Chondrocyte (in vitro differentiated cells): ENCODE results near the gene RGS7. TPM values are rescaled to one million over a fixed set of nuclear protein-coding genes. Genes with fewer than 3 reads are reported as not detected.
"Not testable (repeated sequence)": the region's sequence is repeated elsewhere in the genome, so short reads cannot be mapped to it uniquely, and the experiment has no call there.

Experiments
- DNase-seq: peaks from one replicate; pipeline ENCODE4 v3.0.0; 2021; ENCODE audit warnings: mixed read lengths, low spot score
- H3K27ac Mint-ChIP-seq: one replicate; pipeline ENCODE4 v1.8.0; 2021; ENCODE audit warnings: mild to moderate bottlenecking, moderate library complexity, mixed read lengths; ENCODE audit not compliant: unreplicated experiment
- H3K27me3 Mint-ChIP-seq: 2 replicates; pipeline ENCODE4 v1.8.0; 2021; ENCODE audit warnings: low read depth, mixed read lengths
- H3K36me3 Mint-ChIP-seq: 2 replicates; pipeline ENCODE4 v1.8.0; 2021; ENCODE audit warnings: low read depth, mixed read lengths
- H3K4me1 Mint-ChIP-seq: 2 replicates; pipeline ENCODE4 v1.8.0; 2021; ENCODE audit warnings: low read depth, mild to moderate bottlenecking, mixed read lengths
- H3K4me3 Mint-ChIP-seq: one replicate; pipeline ENCODE4 v1.8.0; 2021; ENCODE audit warnings: mild to moderate bottlenecking, moderate library complexity, mixed read lengths; ENCODE audit not compliant: unreplicated experiment
- H3K9me3 Mint-ChIP-seq: 2 replicates; pipeline ENCODE4 v1.8.0; 2021; ENCODE audit warnings: low read depth, mixed read lengths
- CTCF ChIP-seq: fragments of 200-600 bp; sonication (generic); IDR thresholded peaks from 2 replicates; pipeline ENCODE4 v1.5.0; 2021; ENCODE audit warnings: antibody characterized with exemption, mild to moderate bottlenecking, moderate library complexity
- total RNA-seq: library from RNA; stranded (reverse); gene quantifications from 3 replicates; pipeline ENCODE4 v1.2.1, GENCODE V29; 2021

The RGS7 gene
- total RNA-seq, 1 donor from 2014 or later = 3.9 TPM

- no peak for DNase-seq
- H3K9me3 Mint-ChIP-seq = no peaks in the 10 kb centered on the region
- H3K4me3 Mint-ChIP-seq = no peak overlapping the region
- H3K4me1 Mint-ChIP-seq = peaks cover 16% of the 10 kb centered on the region
- H3K27me3 Mint-ChIP-seq = no peaks in the 10 kb centered on the region
- no peaks in the 10 kb centered on the region for H3K36me3 Mint-ChIP-seq
- no peak for TF ChIP-seq CTCF
- H3K27ac Mint-ChIP-seq = no peak overlapping the region
These were observed 64.0 kb downstream of the RGS7 start for GRCh38 chr1:241292973-241293372.

GRCh38 chr1:241291548-241291947 is 65.5 kb downstream of the RGS7 start:
- DNase-seq, H3K27me3 Mint-ChIP-seq, H3K27ac Mint-ChIP-seq, H3K36me3 Mint-ChIP-seq, H3K9me3 Mint-ChIP-seq, H3K4me3 Mint-ChIP-seq: not testable (repeated sequence)
- H3K4me1 Mint-ChIP-seq = peaks cover 16% of the 10 kb centered on the region

GRCh38 chr1:241286486-241286885 is 70.5 kb downstream of the RGS7 start:
- no peak for TF ChIP-seq CTCF
- Mint-ChIP-seq H3K4me1 (peaks cover 16% of the 10 kb centered on the region), H3K27me3 (no peaks in the 10 kb centered on the region), H3K9me3 (peaks cover 17% of the 10 kb centered on the region), H3K36me3 (peaks cover 9% of the 10 kb centered on the region), H3K4me3 (no peak overlapping the region), H3K27ac (no peak overlapping the region)
- DNase-seq = no peak

DNA sequence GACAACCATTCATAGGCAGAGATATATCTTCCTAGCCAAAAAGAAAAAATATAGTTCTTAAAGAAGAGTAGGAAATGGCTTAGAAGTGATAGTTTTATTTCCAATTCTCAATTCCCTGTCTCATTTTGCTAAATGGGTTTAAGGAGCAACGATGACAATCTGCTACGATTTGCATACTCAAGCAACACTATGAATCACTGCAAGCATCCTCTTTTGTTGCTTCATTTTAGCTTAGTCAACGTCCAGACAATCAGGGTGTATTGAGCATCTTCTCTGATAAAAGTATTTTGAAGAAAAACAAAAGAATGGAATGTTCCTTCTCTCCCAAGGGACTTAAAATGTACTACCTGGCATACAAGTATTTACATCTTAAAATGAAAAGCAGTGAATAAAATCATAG is 80.6 kb downstream of the RGS7 start:
- no peak overlapping the region for H3K27ac Mint-ChIP-seq
- no peak for DNase-seq
- TF ChIP-seq CTCF = no peak
- no peak overlapping the region for H3K4me3 Mint-ChIP-seq
- peaks cover 13% of the 10 kb centered on the region for H3K4me1 Mint-ChIP-seq
- no peaks in the 10 kb centered on the region for H3K27me3 Mint-ChIP-seq
- H3K36me3 Mint-ChIP-seq = peaks cover 10% of the 10 kb centered on the region
- peaks cover 31% of the 10 kb centered on the region for H3K9me3 Mint-ChIP-seq

GRCh38 chr1:241275981-241276380 is 81.0 kb downstream of the RGS7 start:
- Mint-ChIP-seq H3K4me1 (peaks cover 13% of the 10 kb centered on the region), H3K9me3 (peaks cover 31% of the 10 kb centered on the region), H3K36me3 (peaks cover 12% of the 10 kb centered on the region), H3K4me3 (no peak overlapping the region), H3K27me3 (no peaks in the 10 kb centered on the region), H3K27ac (no peak overlapping the region)
- TF ChIP-seq CTCF = no peak
- DNase-seq = no peak

GRCh38 chr1:241275226-241275625 is 81.8 kb downstream of the RGS7 start:
- Mint-ChIP-seq H3K9me3 (peaks cover 31% of the 10 kb centered on the region), H3K27me3 (no peaks in the 10 kb centered on the region), H3K27ac (no peak overlapping the region), H3K36me3 (peaks cover 12% of the 10 kb centered on the region), H3K4me1 (peaks cover 13% of the 10 kb centered on the region), H3K4me3 (no peak overlapping the region)
- DNase-seq = no peak
- no peak for TF ChIP-seq CTCF
